ENCODE measurements around the gene MRPL55.

GRCh38 chr1:228151180-228151925, 42.3 kb upstream of the MRPL55 start:
- TF ChIP-seq POLR2AphosphoS5 (IDR thresholded peaks at IDR 0.05; ENCODE audit: low read depth, low read length) (no peak), POLR2A (IDR thresholded peaks at IDR 0.05; ENCODE audit: low read depth, low read length) (no peak), TAF1 (IDR thresholded peaks at IDR 0.05; ENCODE audit: borderline replicate concordance, low read depth, low read length) (no peak)
